A549 (cell line): ENCODE data around the gene CSNK1D. TPM values are rescaled to one million over a fixed set of nuclear protein-coding genes. Genes with fewer than 3 reads are reported as not detected.

Experiments used
- ATAC-seq, 2 experiments: fragments of 200-7000 bp in 1 of 2; fragments of >200 bp in 1 of 2; cut with Nextera tagmentation in 1 of 2; cut with Tn5 transposase in 1 of 2; 3 replicates each; pipeline versions ENCODE4 v1.8.0 to v1.9.1; 2018 to 2020; ENCODE audit warnings: mild to moderate bottlenecking in 1 of 2, moderate library complexity in 1 of 2
- CTCF ChIA-PET: fragments of 300-600 bp; sonication (Branson Sonifier 250); formaldehyde crosslinking; extraction: SDS; loops from one replicate; lab custom pipeline; 2021; ENCODE audit warnings: antibody characterized with exemption, inconsistent platforms; lab: Yijun Ruan, JAX
- POLR2A ChIA-PET: fragments of 350-600 bp; formaldehyde crosslinking; extraction: SDS; loops from one replicate; lab custom pipeline; 2021; ENCODE audit warnings: antibody characterized with exemption, inconsistent platforms; lab: Yijun Ruan, JAX
- DNase-seq, 2 experiments: peaks; one replicate each; pipeline versions ENCODE4 v3.0.0 to v3.0.0-alpha.2; 2011 to 2016; ENCODE audit warnings: low read depth in 1 of 2, low spot score in 1 of 2
- FAIRE-seq: peaks from 2 replicates; lab custom pipeline; 2011; peaks lifted over from hg19 to GRCh38; lab: Jason Lieb, UNC
- H3K27ac ChIP-seq, 2 experiments: fragments of >200 bp; sonication (Bioruptor Twin); formaldehyde crosslinking; 3 replicates each; pipeline ENCODE4 v1.5.1; 2016 to 2017
- H3K4me1 ChIP-seq: fragments of >200 bp; sonication (Bioruptor Twin); formaldehyde crosslinking; 3 replicates; pipeline ENCODE4 v1.6.1; 2016
- H3K4me2 ChIP-seq: fragments of >200 bp; sonication (Bioruptor Twin); formaldehyde crosslinking; 3 replicates; pipeline ENCODE4 v1.6.1; 2016
- H3K4me3 ChIP-seq: fragments of >200 bp; sonication (Bioruptor Twin); formaldehyde crosslinking; 3 replicates; pipeline ENCODE4 v1.5.1; 2016
- H3K9me3 ChIP-seq: fragments of >200 bp; sonication (Bioruptor Twin); formaldehyde crosslinking; 3 replicates; pipeline ENCODE4 v1.6.1; 2016
- ATOH8 ChIP-seq: fragments of 250-450 bp; sonication (Bioruptor Pico); IDR thresholded peaks from 2 replicates; pipeline ENCODE4 v1.5.0; 2020; ENCODE audit warnings: low read depth, mild to moderate bottlenecking, moderate library complexity
- CHD2 ChIP-seq: fragments of 150-350 bp; IDR thresholded peaks from 2 replicates; pipeline ENCODE4 v1.6.1; 2014; ENCODE audit warnings: low read length; ENCODE audit not compliant: partially characterized antibody
- E2F6 ChIP-seq: IDR thresholded peaks from 2 replicates; pipeline ENCODE4 v1.6.1; 2012; ENCODE audit warnings: low read depth, borderline replicate concordance
- EP300 ChIP-seq, 2 experiments: fragments of >200 bp; sonication (Bioruptor Twin); formaldehyde crosslinking; IDR thresholded peaks; 2 replicates in 1 of 2; 3 replicates in 1 of 2; pipeline ENCODE4 v1.6.1; 2016 to 2017
- FOSL2 ChIP-seq, 2 experiments: fragments of 450-650 bp in 1 of 2; fragments of >200 bp in 1 of 2; sonication (Bioruptor Twin) in 1 of 2; formaldehyde crosslinking; IDR thresholded peaks; 2 replicates each; pipeline versions ENCODE4 v1.5.0 to v1.6.1; 2016 to 2020; ENCODE audit warnings: mild to moderate bottlenecking in 1 of 2, moderate library complexity in 1 of 2
- HDAC2 ChIP-seq: fragments of 200-600 bp; sonication (generic); IDR thresholded peaks from 2 replicates; pipeline ENCODE4 v1.6.1; 2016
- HMGXB4 ChIP-seq: fragments of 250-450 bp; sonication (Bioruptor Pico); IDR thresholded peaks from 2 replicates; pipeline ENCODE4 v1.5.0; 2021; ENCODE audit warnings: mild to moderate bottlenecking, moderate library complexity, borderline replicate concordance
- KDM1A ChIP-seq: fragments of 200-600 bp; sonication (generic); IDR thresholded peaks from 2 replicates; pipeline ENCODE4 v1.6.1; 2016; ENCODE audit warnings: low read depth, mild to moderate bottlenecking
- KDM5A ChIP-seq: fragments of 200-600 bp; sonication (generic); IDR thresholded peaks from 2 replicates; pipeline ENCODE4 v1.6.1; 2016; ENCODE audit warnings: antibody characterized with exemption, mild to moderate bottlenecking
- RAD21 ChIP-seq, 2 experiments: fragments of >200 bp in 1 of 2; sonication (Bioruptor Twin) in 1 of 2; formaldehyde crosslinking in 1 of 2; IDR thresholded peaks in 1 of 2; conservative IDR thresholded peaks in 1 of 2; 2 replicates in 1 of 2; 3 replicates in 1 of 2; pipeline ENCODE4 v1.6.1; 2012 to 2018; ENCODE audit warnings: inconsistent platforms in 1 of 2
- REST ChIP-seq: fragments of 200-600 bp; sonication (generic); IDR thresholded peaks from 2 replicates; pipeline ENCODE4 v1.6.1; 2016; ENCODE audit warnings: antibody characterized with exemption, mild to moderate bottlenecking, moderate library complexity
- WGBS: methylation state at CpG from one replicate; pipeline ENCODE4 v1.1.6; 2017; ENCODE audit errors: missing lambda C conversion rate; 5-methylcytosine and 5-hydroxymethylcytosine counted together
- polyA plus RNA-seq, 4 experiments: library from polyadenylated mRNA; depleted of rRNA in 3 of 4; stranded (reverse); fragments of >200 nt; fragmentation: RNase III in 1 of 4; extraction: RNeasy Plus Mini Kit Qiagen cat#74134 plus additional on column Dnase treatment in 1 of 4; gene quantifications; 2 replicates in 3 of 4; 3 replicates in 1 of 4; pipeline ENCODE4 v1.2.3, GENCODE V29; 2011 to 2017
- TF ChIP-seq, protein P1 (sequence below): fragments of 150-350 bp; IDR thresholded peaks from 2 replicates; pipeline ENCODE4 v1.6.1; 2014; ENCODE audit warnings: low read depth, mild to moderate bottlenecking, low read length
- TF ChIP-seq, protein P2 (sequence below): fragments of >200 bp; sonication (Bioruptor Twin); formaldehyde crosslinking; IDR thresholded peaks from 3 replicates; pipeline ENCODE4 v1.6.1; 2016

Gene CSNK1D
- polyA plus RNA-seq, 2 of the 4 experiments (the other 2 are of a cell fraction): 130 to 163 TPM

DNA sequence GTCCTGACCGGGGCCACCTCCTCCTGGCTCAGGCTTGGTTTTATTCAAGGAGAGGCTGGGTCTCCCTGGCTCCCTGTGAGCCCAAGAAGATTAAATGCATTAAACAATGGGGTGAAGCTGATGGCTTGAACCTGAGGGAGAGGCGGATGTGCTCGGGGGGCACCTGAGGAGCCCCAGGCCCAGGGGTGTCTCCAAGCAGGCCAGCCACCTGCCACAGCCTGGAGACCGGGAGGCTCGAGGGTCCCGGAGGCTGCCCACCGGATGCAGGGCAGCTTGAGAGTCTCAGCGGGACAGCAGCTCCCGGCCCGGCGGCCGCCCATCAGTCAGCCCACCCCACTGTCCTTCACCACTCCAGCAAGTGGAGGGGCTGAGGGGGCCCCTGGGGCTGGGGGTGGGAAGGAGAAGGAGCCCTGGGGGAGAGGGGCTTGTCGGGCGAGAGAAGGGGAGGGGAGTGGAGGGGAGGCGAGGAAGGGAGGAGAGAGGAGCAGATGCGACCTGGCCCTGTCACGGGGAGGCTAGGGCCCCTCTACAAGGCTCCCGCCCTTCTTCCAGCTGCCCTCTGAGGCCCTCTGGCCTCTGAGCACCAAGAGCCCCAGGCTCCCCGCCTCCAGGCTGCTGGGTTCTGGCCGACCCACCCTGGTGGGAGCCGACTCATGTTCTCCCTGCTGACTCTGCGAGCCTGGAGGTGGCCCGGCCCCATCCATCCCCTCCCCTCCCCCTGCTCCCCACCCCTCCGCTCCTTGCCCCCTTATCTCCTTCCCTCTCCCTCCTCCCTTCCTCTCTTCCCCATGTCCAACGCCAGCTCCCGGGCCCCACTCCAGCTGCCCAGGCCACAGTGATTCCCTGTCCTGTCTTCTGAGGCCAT is 30.7 kb upstream of the CSNK1D start:
- Histone ChIP-seq H3K27ac (peak overlapping the region; percentile 31 to 96; a peak in 4 of 6 replicates), H3K4me2 (no peak overlapping the region), H3K4me3 (no peak overlapping the region), H3K9me3 (no peaks in the 10 kb centered on the region), H3K4me1 (peaks cover 30% of the 10 kb centered on the region)
- DNase-seq: no peak
- TF ChIP-seq, protein P1, sequence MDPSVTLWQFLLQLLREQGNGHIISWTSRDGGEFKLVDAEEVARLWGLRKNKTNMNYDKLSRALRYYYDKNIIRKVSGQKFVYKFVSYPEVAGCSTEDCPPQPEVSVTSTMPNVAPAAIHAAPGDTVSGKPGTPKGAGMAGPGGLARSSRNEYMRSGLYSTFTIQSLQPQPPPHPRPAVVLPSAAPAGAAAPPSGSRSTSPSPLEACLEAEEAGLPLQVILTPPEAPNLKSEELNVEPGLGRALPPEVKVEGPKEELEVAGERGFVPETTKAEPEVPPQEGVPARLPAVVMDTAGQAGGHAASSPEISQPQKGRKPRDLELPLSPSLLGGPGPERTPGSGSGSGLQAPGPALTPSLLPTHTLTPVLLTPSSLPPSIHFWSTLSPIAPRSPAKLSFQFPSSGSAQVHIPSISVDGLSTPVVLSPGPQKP: no peak
- TF ChIP-seq KDM5A: no peak
- TF ChIP-seq REST: no peak
- no peak for TF ChIP-seq HDAC2
- TF ChIP-seq EP300 (IDR thresholded peaks at IDR 0.05): no peak
- TF ChIP-seq HMGXB4 (CRISPR knock-in tag): no peak
- TF ChIP-seq, protein P2, sequence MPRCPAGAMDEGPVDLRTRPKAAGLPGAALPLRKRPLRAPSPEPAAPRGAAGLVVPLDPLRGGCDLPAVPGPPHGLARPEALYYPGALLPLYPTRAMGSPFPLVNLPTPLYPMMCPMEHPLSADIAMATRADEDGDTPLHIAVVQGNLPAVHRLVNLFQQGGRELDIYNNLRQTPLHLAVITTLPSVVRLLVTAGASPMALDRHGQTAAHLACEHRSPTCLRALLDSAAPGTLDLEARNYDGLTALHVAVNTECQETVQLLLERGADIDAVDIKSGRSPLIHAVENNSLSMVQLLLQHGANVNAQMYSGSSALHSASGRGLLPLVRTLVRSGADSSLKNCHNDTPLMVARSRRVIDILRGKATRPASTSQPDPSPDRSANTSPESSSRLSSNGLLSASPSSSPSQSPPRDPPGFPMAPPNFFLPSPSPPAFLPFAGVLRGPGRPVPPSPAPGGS: no peak
- TF ChIP-seq ATOH8 (CRISPR knock-in tag): no peak
- no peak for TF ChIP-seq E2F6
- no peak for TF ChIP-seq FOSL2 (IDR thresholded peaks at IDR 0.05)
- TF ChIP-seq FOSL2 (CRISPR knock-in tag; IDR thresholded peaks at IDR 0.05): no peak
- TF ChIP-seq CHD2: no peak
- no peak for TF ChIP-seq RAD21 (conservative IDR thresholded peaks at IDR 0.05 in 1 of 2, IDR thresholded peaks at IDR 0.05 in 1 of 2)
- no peak for TF ChIP-seq KDM1A
- 86% methylated on average over 18 of the region's 26 CpGs for WGBS
- FAIRE-seq: no peak
- POLR2A ChIA-PET: interaction anchor here (2.2 kb wide), 1 partner anchor 12 kb away, joined by 9 read pairs; no protein-coding TSS in a partner anchor
- CTCF ChIA-PET: interaction anchor here (0.6 to 21.2 kb wide), 11 partner anchors 10 to 740 kb away, joined by 3 to 343 read pairs (median 10); partner anchors contain the start of genes CD7 and SECTM1
- no peak for ATAC-seq
